ENCODE data around the gene LTB.

The LTB gene

GRCh38 chr6:31619805-31620585, 37.8 kb upstream of the LTB start (continued):
- TF ChIP-seq PRDM2 (tag by site-specific recombination; IDR thresholded peaks at IDR 0.05; ENCODE audit: borderline replicate concordance) (no peak), ZBTB44 (tag by site-specific recombination; IDR thresholded peaks at IDR 0.05) (no peak; the same call in 1 of the 2 replicates), ZNF140 (tag by site-specific recombination; IDR thresholded peaks at IDR 0.05) (no peak), ZNF768 (tag by site-specific recombination; IDR thresholded peaks at IDR 0.05) (no peak), ZNF280D (tag by site-specific recombination; IDR thresholded peaks at IDR 0.05) (no peak), ZNF26 (tag by site-specific recombination; IDR thresholded peaks at IDR 0.05) (no peak), ZBTB6 (tag by site-specific recombination; IDR thresholded peaks at IDR 0.05) (no peak), ZNF510 (tag by site-specific recombination; IDR thresholded peaks at IDR 0.05; ENCODE audit: insufficient replicate concordance) (no peak), ZNF335 (tag by site-specific recombination; conservative IDR thresholded peaks at IDR 0.05) (peak; percentile 84), ZEB2 (tag by site-specific recombination; IDR thresholded peaks at IDR 0.05) (peak; percentile 83), ZFP37 (tag by site-specific recombination; IDR thresholded peaks at IDR 0.05) (no peak), ZNF132 (tag by site-specific recombination; IDR thresholded peaks at IDR 0.05; ENCODE audit: borderline replicate concordance) (no peak), BCL6B (tag by site-specific recombination; IDR thresholded peaks at IDR 0.05) (no peak), ZNF843 (tag by site-specific recombination; IDR thresholded peaks at IDR 0.05) (peak; percentile 60), PATZ1 (tag by site-specific recombination; IDR thresholded peaks at IDR 0.05) (peak; percentile 90), BCL11B (tag by site-specific recombination; IDR thresholded peaks at IDR 0.05; ENCODE audit: low read depth) (no peak), SP2 (tag by site-specific recombination; IDR thresholded peaks at IDR 0.05) (peak; percentile 97), ZNF121 (tag by site-specific recombination; IDR thresholded peaks at IDR 0.05) (no peak), ZNF10 (tag by site-specific recombination; IDR thresholded peaks at IDR 0.05) (peak; percentile 47; the same call in 1 of the 2 replicates), ZNF488 (tag by site-specific recombination; IDR thresholded peaks at IDR 0.05) (no peak)

All from HEK293 (cell line).